ENCODE measurements around the gene APEX1.
"Not testable (repeated sequence)": the region's sequence is repeated elsewhere in the genome, so short reads cannot be mapped to it uniquely, and the experiment has no call there.

Gene APEX1

DNA sequence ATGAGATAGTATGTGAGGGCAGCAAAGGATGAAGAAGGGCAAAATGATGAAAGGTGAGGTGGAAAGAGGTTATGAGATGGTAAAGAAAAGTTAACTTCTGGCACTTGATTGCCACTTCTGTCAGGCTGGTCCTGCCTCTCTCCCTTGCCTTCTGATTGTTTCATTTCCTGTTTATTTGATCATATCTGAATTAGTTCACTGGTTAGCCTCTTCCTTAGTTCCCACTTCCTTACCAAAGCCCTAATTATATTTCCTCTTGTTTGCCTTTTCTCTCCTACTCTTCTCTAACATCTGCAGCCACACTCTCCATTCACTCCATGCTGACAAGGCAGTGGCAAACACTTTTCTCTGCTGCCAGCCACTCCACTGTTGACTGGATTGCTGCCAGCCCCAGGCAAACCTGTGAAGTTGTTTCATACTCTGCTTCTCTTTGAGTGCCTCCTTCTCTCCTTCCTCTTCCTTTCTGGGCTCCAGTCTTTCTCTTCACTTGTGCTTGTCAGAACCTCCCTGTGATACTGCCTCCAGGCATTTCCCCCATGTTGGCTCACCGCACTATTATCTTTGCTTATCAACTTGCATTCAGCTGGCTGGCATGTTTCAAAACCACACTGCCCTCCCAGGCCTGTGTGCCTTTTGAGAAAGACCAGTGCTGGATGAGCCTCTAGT, 22.3 kb downstream of the APEX1 start:
- peak; percentile 37 for DNase-seq

GRCh38 chr14:20478894-20479293, 23.9 kb downstream of the APEX1 start:
- no peak for DNase-seq

DNA sequence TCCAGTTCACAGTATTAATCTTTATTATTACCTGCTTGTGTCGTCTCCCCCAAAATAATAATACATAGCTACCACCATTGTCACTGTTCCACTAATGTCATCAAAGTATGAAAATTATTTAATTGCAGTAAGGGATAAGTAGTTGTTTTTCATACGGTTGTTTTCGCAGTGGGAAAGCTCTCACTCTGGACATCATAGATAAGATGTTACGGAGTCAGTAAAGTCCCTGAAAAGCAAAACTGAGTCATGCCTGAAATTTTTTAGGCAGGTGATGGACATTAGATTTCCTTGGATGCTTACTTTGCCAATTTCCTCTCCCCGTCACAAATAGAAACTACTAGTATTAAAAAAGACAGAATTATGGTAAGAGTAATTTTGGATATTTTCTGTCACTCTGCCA, 27.4 kb downstream of the APEX1 start:
- DNase-seq, result no peak

DNA sequence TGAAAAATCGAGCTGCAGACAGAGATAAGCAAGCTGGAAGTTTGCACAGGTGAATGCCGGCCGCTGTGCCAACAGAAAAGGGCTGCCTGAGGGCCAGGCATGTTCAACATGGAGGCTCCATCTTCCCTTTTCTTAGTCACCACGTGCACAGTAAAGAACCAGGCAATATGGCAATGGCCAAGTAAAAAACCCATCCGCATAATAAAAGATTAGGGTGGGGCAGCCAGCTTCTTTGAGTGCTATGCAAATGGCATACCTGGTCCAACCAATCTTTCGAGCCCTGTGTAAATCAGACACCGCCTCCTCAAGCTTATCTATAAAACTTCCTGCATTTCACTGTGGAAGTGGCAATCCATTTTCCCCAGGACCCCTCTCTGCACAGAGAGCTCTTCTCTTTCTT, 30.9 kb downstream of the APEX1 start:
- DNase-seq, result no peak

GRCh38 chr14:20486684-20487395, 31.8 kb downstream of the APEX1 start:
- no peak for DNase-seq

DNA sequence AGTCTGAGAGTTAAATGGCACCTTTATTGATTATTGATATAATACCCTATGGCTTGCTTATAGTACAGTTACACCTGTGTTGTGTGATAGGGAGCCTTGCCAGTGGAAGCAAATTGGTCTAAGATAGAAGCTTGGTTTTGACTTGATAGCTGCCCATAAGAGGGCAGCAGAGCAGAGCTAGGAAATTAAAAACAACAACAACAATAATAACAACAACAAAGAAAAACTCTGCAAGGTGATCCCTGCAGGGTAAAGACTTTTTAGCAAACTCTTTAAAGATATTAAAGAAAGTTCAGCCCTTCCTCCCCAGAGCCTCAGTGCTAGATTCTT, 32.3 kb downstream of the APEX1 start:
- no peak for DNase-seq

- DNase-seq, result no peak
Measured at GRCh38 chr14:20489093-20489994, 34.3 kb downstream of the APEX1 start.

DNA sequence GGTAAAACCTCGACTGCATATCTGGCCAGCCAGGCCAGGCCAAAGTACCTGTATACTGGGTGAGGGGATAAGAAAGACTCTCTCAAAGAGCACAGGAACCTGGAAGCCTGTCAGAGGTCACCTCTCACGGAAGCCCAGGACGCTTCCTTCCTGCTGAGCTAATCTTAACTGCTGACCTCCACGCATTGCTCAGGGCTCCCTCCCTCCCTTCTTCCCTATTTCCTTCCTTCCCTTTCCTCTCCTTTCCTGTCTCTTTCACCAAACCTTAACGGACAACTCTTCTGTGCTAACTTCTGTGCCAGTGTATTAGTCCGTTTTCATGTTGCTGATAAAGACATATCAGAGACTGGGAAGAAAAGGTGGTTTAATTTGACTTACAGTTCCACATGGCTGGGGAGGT, 35.5 kb downstream of the APEX1 start:
- no peak for DNase-seq

DNA sequence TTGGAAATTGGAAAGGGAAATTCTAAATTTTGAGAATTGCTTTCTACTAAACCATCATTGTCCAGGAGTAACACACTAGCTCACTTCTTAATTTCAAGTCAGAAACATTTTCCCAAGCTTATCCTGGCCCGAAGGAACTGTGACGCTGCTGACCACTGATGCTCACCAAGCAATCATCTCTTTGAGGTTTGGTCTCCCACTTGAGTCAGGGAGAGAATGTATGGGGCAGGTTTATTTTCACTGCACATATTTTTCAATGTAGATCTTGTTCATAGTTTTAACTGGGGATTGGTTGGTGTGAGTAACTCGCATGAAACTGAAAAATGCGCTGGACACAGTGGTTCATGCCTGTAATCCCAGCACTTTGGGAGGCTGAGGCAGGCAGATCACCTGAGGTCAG, 37.5 kb downstream of the APEX1 start:
- no peak for DNase-seq

DNA sequence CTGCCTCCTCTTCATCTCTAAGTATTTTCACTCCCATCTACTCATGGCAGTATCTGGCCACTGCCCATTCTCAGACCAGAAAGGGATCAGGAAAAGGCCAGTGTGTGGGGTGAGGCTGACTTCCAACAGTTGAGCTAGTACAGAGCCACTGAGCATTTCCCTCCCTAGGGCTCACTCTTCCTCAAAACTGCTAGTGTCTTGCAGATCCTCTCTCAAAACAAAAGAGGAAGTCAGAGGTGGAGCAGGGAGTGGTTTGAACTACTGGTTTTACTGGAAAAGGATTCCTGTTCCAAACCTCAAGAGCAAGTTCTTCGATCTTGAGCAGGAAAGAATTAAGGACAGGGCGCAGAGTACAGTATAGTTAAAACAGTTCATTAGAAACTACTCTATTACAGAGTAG, 38.6 kb downstream of the APEX1 start:
- DNase-seq, result no peak

- DNase-seq, result no peak
Measured at GRCh38 chr14:20494935-20495766, 40.1 kb downstream of the APEX1 start.

DNA sequence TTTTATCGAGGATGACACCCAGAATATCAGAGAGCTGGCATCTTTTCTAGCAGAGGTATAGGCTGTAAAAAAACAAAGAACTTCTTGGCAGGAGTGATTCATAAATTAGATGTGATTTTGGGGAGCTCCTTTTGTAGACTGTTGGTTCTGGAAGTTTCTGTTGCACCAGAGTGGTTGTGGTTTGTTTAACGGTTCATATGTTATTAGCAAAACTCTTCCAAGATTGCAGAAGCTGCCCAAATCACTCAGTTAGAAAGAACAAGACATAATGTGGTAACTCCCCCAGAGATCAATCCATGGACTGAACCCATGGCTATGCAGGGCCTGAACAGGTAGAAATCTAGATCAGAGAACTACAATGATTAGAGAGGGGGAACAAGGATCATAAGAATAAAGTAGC, 43.6 kb downstream of the APEX1 start:
- DNase-seq, result no peak

DNA sequence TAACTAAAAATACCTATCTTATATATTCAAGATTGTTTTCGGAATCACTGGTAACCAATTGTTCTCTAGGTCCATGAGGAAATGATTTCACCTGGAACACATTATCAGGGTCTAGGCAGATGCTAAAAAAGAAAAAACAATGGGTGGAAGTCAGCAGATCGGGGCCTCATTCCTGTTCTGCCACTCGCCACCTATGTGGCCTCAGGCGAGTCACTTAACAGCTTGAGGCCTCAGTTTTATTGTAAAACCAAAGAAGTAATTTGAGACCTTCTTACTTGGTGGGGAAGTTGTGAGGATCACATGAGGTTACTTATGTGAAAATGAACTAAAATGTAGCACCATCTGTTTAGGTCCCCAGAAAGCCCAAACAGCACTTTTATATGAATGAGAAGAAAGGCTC, 44.1 kb downstream of the APEX1 start:
- DNase-seq, result no peak

DNA sequence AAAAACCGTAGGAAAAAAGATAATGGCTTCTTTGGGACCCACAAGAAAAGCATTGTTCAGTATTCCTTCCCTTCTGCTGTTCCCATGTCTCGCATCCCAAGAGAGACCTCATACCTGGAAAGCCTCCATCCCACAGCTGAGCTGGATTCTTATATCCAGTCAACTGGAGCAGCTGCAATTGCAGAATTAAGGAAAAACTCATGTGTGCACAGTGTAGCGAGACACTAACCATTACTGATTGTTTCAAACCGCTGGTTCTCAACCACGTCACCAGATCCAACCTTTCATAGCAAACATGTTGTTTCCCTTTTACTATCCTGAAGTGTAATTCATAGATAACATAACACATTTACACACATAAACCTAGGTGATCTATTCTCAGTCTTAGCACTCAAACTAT, 44.9 kb downstream of the APEX1 start:
- no peak for DNase-seq

DNA sequence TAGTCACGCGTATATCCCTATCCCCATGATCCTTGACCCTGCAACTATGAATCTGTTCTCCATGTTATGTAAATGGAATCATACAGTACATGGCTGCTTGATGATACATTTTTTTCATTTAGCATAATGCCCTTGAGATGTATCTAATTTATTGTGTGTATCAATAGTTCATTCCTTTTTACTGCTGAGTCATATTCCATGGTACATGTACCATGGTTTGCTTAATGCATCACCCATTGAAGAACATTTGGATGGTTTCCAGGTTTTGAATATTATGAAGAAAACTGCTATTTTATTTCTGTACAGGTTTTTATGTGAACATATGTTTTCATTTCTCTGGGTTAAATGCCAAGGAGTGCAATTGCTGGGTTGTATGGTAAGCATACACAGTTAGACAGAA, 46.3 kb downstream of the APEX1 start:
- no peak for DNase-seq

DNA sequence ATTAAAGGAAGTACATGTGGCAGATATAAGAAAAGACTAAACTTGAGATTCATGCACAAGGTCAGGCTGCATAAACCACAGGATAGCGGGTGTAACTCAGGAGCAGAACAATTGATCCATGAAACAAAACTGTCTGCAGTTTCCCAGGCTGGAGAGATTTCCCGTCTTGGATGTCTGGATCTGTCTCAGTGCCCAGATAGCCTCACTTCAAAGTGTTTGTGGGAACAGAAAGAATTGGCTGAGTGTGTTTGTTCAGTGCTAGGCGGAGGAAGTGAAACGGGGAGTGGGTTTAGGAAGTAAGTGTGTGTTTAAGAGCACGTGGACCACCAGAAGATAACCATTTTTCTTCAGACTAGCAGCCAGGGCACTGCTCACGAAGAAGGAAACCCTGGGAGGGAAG, 48.9 kb downstream of the APEX1 start:
- DNase-seq, result no peak

- DNase-seq, result not testable (repeated sequence)
Measured at GRCh38 chr14:20506276-20506675, 51.2 kb downstream of the APEX1 start.

DNA sequence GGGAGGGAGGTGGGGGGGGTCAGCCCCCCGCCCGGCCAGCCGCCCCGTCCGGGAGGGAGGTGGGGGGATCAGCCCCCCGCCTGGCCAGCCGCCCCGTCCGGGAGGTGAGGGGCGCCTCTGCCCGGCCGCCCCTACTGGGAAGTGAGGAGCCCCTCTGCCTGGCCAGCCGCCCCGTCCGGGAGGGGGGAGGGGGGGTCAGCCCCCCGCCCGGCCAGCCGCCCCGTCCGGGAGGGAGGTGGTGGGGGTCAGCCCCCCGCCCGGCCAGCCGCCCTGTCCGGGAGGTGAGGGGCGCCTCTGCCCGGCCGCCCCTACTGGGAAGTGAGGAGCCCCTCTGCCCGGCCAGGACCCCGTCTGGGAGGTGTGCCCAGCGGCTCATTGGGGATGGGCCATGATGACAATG, 51.7 kb downstream of the APEX1 start:
- not testable (repeated sequence) for DNase-seq

Measured in NCI-H345 (cell line).